Measurements from ENCODE around the gene CEP170. TPM values are rescaled to one million over a fixed set of nuclear protein-coding genes. Genes with fewer than 3 reads are reported as not detected.

The CEP170 gene
- total RNA-seq, 1 experiment from 2014 or later, result 97.7 TPM

GRCh38 chr1:243257189-243257588 is 2.1 kb upstream of the CEP170 start:
- peaks cover 10% of the 10 kb centered on the region; the same call in 1 of the 2 replicates for H3K79me2 ChIP-seq (ENCODE audit: insufficient read depth, low read length)
- H3K23me2 ChIP-seq (ENCODE audit: insufficient read length, low read depth, low read length, poor library complexity, severe bottlenecking), result peaks cover 13% of the 10 kb centered on the region

More at GRCh38 chr1:243257189-243257588, 2.1 kb upstream of the CEP170 start:
- H3K9ac ChIP-seq (ENCODE audit: extremely low read depth, insufficient read length, low read length), result no peak overlapping the region
- no peak overlapping the region for H3K4me3 Mint-ChIP-seq
- H3T11ph ChIP-seq (ENCODE audit: low read length), result no peak overlapping the region
- no CpG with 5 or more reads among the region's 1 CpG for WGBS (ENCODE audit: extremely low coverage, insufficient read length, low lambda C conversion rate)
- H3K4me1 Mint-ChIP-seq, result peaks cover 12 to 21% of the 10 kb centered on the region in 2 experiments
- no peak overlapping the region for H3K4ac ChIP-seq (ENCODE audit: low read depth, low read length)
- H2BK20ac ChIP-seq (ENCODE audit: low read depth, low read length, poor library complexity, severe bottlenecking), result no peak overlapping the region
- no peaks in the 10 kb centered on the region for H3K9me3 ChIP-seq (ENCODE audit: control insufficient read depth, low read depth, low read length)
- H4K5ac ChIP-seq (ENCODE audit: insufficient read length, low read depth, low read length), result no peak overlapping the region
- H2AFZ ChIP-seq (ENCODE audit: low read length), result no peak overlapping the region
- no peak overlapping the region for H3K18ac ChIP-seq (ENCODE audit: insufficient read length, low read depth, low read length)
- H3K4me1 ChIP-seq (ENCODE audit: insufficient read depth, low read length), result no peaks in the 10 kb centered on the region; the same call in 1 of the 2 replicates
- H3K27ac ChIP-seq (ENCODE audit: insufficient read length, low read depth, low read length), result no peak overlapping the region
- H4K8ac ChIP-seq (replicated peaks; ENCODE audit: insufficient read length, low read depth, low read length), result no peak overlapping the region
- DNase-seq, result no peak
- H2BK12ac ChIP-seq (ENCODE audit: insufficient read length, low read depth, low read length), result no peak overlapping the region
- no peaks in the 10 kb centered on the region for H3K79me1 ChIP-seq (ENCODE audit: insufficient read depth, low read depth, low read length, poor library complexity, severe bottlenecking)
- H3K27ac Mint-ChIP-seq, result no peak overlapping the region
- H2AK5ac ChIP-seq (ENCODE audit: insufficient read length, low read length), result no peak overlapping the region
- H3K23ac ChIP-seq (ENCODE audit: insufficient read length, low read depth, low read length), result no peak overlapping the region
- H3K27me3 Mint-ChIP-seq (ENCODE audit: low read depth), result no peaks in the 10 kb centered on the region
- TF ChIP-seq CTCF (conservative IDR thresholded peaks at IDR 0.05), result no peak
- no peak overlapping the region for H2BK120ac ChIP-seq (ENCODE audit: low read depth, low read length, poor library complexity, severe bottlenecking)
- H4K20me1 ChIP-seq (ENCODE audit: control insufficient read depth, insufficient read depth, insufficient read length), result no peaks in the 10 kb centered on the region
- H3K4me2 ChIP-seq (ENCODE audit: insufficient read depth, insufficient read length, low read length), result no peak overlapping the region
- no peak overlapping the region for H4K91ac ChIP-seq (ENCODE audit: insufficient read length, low read depth, low read length)
- H3K56ac ChIP-seq (ENCODE audit: insufficient read length, low read depth, low read length), result no peak overlapping the region
- H3K27me3 ChIP-seq (ENCODE audit: insufficient read depth, low read length), result no peaks in the 10 kb centered on the region
- no peak overlapping the region for H3K14ac ChIP-seq (ENCODE audit: insufficient read depth, low read length)
- H2BK15ac ChIP-seq (ENCODE audit: low read depth, low read length), result no peak overlapping the region
- H3K9me3 Mint-ChIP-seq, result no peaks in the 10 kb centered on the region
- H3K36me3 Mint-ChIP-seq (ENCODE audit: insufficient read depth in 1 of 3, low read depth in 3 of 3), result no peaks in the 10 kb centered on the region; a peak in 1 of 7 replicates
- no peak overlapping the region for H2BK5ac ChIP-seq (ENCODE audit: insufficient read length, low read length)
